B cell (primary cell): ENCODE data around the gene MXRA8. TPM values are rescaled to one million over a fixed set of nuclear protein-coding genes. Genes with fewer than 3 reads are reported as not detected.

ENCODE experiments used
- ATAC-seq: fragments of 200-7000 bp; cut with Tn5 transposase; one replicate; pipeline ENCODE4 v1.10.0; 2021; ENCODE audit warnings: low read depth, mild to moderate bottlenecking, moderate number of reproducible peaks, moderate library complexity
- CTCF ChIA-PET: fragments of 350-600 bp; sonication (Branson Sonifier 250); formaldehyde crosslinking; loops from one replicate; lab custom pipeline; 2021; ENCODE audit warnings: antibody characterized with exemption, inconsistent platforms; lab: Charles Lee
- POLR2A ChIA-PET: fragments of 350-600 bp; sonication (Branson Sonifier 250); formaldehyde crosslinking; loops from one replicate; lab custom pipeline; 2021; ENCODE audit warnings: antibody characterized with exemption; lab: Charles Lee
- DNase-seq: peaks from one replicate; pipeline ENCODE4 v3.0.0; 2013
- H2AFZ ChIP-seq: 2 replicates; pipeline ENCODE4 v1.6.1; 2012; ENCODE audit warnings: mild to moderate bottlenecking, low read depth, low read length; ENCODE audit not compliant: insufficient read depth, poor library complexity, severe bottlenecking
- H3K27ac ChIP-seq, 2 donors: 1 replicate in 1 of 2; 2 replicates in 1 of 2; pipeline ENCODE4 v1.5.1; 2012 to 2013; ENCODE audit warnings: low read length in 2 of 2, mild to moderate bottlenecking in 2 of 2, moderate library complexity in 1 of 2
- H3K27me3 ChIP-seq, 4 experiments: fragments of 200-600 bp in 1 of 4; sonication (generic) in 1 of 4; replicated peaks in 1 of 4; 1 replicate in 2 of 4; 2 replicates in 2 of 4; pipeline versions ENCODE4 v1.6.1 to v1.7.0; 2013 to 2016; ENCODE audit warnings: low read length in 3 of 4, mild to moderate bottlenecking in 2 of 4, mixed read lengths in 1 of 4, moderate library complexity in 1 of 4; ENCODE audit not compliant: insufficient read depth in 4 of 4, control insufficient read depth in 3 of 4; ENCODE audit errors: control extremely low read depth in 1 of 4
- H3K36me3 ChIP-seq, 2 experiments: replicated peaks in 1 of 2; 1 replicate in 1 of 2; 2 replicates in 1 of 2; pipeline versions ENCODE4 v1.6.1 to v1.7.1; 2013; ENCODE audit warnings: low read length in 1 of 2; ENCODE audit not compliant: insufficient read depth in 2 of 2, control insufficient read depth in 1 of 2; ENCODE audit errors: control extremely low read depth in 1 of 2, extremely low read depth in 1 of 2
- H3K4me1 ChIP-seq, 2 donors: fragments of 200-600 bp in 1 of 2; sonication (generic) in 1 of 2; 1 replicate in 1 of 2; 2 replicates in 1 of 2; pipeline versions ENCODE4 v1.5.1 to v1.6.1; 2013 to 2017; ENCODE audit warnings: low read length in 2 of 2; ENCODE audit not compliant: control insufficient read depth in 2 of 2, insufficient read depth in 2 of 2
- H3K4me2 ChIP-seq: replicated peaks from 2 replicates; pipeline ENCODE3; 2012; ENCODE audit warnings: mild to moderate bottlenecking, low read depth, low read length; ENCODE audit not compliant: poor library complexity, severe bottlenecking
- H3K4me3 ChIP-seq, 5 experiments: fragments of 200-600 bp in 1 of 5; sonication (generic) in 1 of 5; 1 replicate in 3 of 5; 2 replicates in 2 of 5; pipeline versions ENCODE4 v1.5.1 to v1.7.0; 2011 to 2016; ENCODE audit warnings: low read length in 4 of 5, mild to moderate bottlenecking in 4 of 5, low read depth in 2 of 5, control low read depth in 1 of 5, moderate library complexity in 1 of 5; ENCODE audit not compliant: insufficient read depth in 1 of 5; ENCODE audit errors: control extremely low read depth in 1 of 5, extremely low read depth in 1 of 5
- H3K79me2 ChIP-seq: fragments of 200-600 bp; sonication (generic); one replicate; pipeline ENCODE4 v1.6.0; 2016; ENCODE audit warnings: low read length; ENCODE audit not compliant: control insufficient read depth, insufficient read depth
- H3K9ac ChIP-seq: fragments of 200-600 bp; sonication (generic); 2 replicates; pipeline ENCODE4 v1.6.1; 2017; ENCODE audit warnings: mild to moderate bottlenecking, low read length, moderate library complexity
- H3K9me3 ChIP-seq, 3 donors: one replicate each; pipeline versions ENCODE4 v1.6.1 to v1.7.1; 2013; ENCODE audit warnings: low read length in 2 of 3; ENCODE audit not compliant: control insufficient read depth in 2 of 3, insufficient read depth in 1 of 3; ENCODE audit errors: control extremely low read depth in 1 of 3
- H4K20me1 ChIP-seq: 2 replicates; pipeline ENCODE4 v1.6.0; 2012; ENCODE audit warnings: mild to moderate bottlenecking, low read length; ENCODE audit not compliant: insufficient read depth, control insufficient read depth, poor library complexity, severe bottlenecking
- H3K27ac Mint-ChIP-seq: one replicate; pipeline ENCODE4 v1.8.0; 2021; ENCODE audit warnings: mixed read lengths
- H3K27me3 Mint-ChIP-seq: one replicate; pipeline ENCODE4 v1.8.0; 2021; ENCODE audit warnings: mixed read lengths
- H3K4me1 Mint-ChIP-seq: one replicate; pipeline ENCODE4 v1.8.0; 2021; ENCODE audit warnings: mixed read lengths
- H3K4me3 Mint-ChIP-seq: one replicate; pipeline ENCODE4 v1.8.0; 2021; ENCODE audit warnings: mixed read lengths
- H3K9me3 Mint-ChIP-seq: one replicate; pipeline ENCODE4 v1.8.0; 2022; ENCODE audit warnings: mixed read lengths; ENCODE audit not compliant: insufficient read depth
- CTCF ChIP-seq: fragments of 200-600 bp; IDR thresholded peaks from one replicate; pipeline ENCODE4 v1.8.0; 2022; ENCODE audit warnings: antibody characterized with exemption, mild to moderate bottlenecking
- EZH2 ChIP-seq: IDR thresholded peaks from 2 replicates; pipeline ENCODE4 v1.6.1; 2012; ENCODE audit warnings: borderline replicate concordance, low read depth, mild to moderate bottlenecking, moderate library complexity, low read length; ENCODE audit not compliant: insufficient read depth, poor library complexity, severe bottlenecking
- WGBS: methylation state at CpG from one replicate; pipeline ENCODE4 v1.1.5; 2013; ENCODE audit warnings: missing lambda C conversion rate; ENCODE audit not compliant: insufficient coverage; 5-methylcytosine and 5-hydroxymethylcytosine counted together
- intact Hi-C: fragments of 100-400 bp; cut with micrococcal nuclease; formaldehyde crosslinking; loops from one replicate; pipeline ENCODE4 v1.10.0; 2022
- polyA plus RNA-seq: library from polyadenylated mRNA; depleted of rRNA; stranded (reverse); fragments of >200 nt; gene quantifications from 2 replicates; pipeline ENCODE4 v1.2.3, GENCODE V29; 2012
- total RNA-seq, 2 donors: library from RNA; stranded (reverse); fragments of 120-200 nt in 1 of 2; gene quantifications; 1 replicate in 1 of 2; 2 replicates in 1 of 2; pipeline versions ENCODE4 v1.2.3 to v1.2.4, GENCODE V29; 2013 to 2022

Gene MXRA8
- total and polyA plus RNA-seq, 2 donors (not counting 1 experiment from before 2014, with no cell fraction given): 0.10 TPM; not detected in 1

DNA sequence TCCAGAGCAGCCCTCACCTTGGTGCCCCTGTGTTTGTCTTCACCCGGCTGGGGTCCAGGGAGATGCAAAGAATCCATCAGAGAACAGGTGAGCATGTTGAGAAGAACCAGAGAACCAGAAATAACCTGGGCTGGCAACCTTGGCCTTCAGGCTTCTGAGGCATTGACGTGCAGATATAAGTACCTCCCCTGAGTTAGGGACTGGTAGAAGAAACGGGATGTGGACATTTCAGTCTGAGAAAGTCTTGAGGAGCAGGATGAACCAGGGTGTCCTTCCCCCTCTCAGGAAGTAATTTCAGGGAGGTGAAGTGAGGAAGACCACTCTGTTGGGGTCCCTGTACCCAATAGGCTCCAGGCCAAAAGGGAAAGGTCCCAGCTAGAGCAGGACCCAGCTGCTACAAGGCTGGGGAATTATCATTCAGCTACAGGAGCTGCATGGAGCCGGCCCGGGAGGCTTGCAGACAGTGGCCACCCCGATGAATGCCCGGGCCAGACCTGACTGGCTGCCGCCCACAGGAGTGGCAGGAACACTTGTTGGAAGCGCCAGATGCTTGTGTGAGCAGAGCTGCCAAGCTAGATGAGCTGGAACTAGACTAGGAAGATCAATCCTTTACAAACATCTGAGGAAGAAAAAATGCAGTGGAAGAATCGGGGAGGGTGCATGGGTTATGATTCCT, 18.3 kb upstream of the MXRA8 start:
- CTCF ChIA-PET: interaction anchor here (1.0 to 2.0 kb wide), 2 partner anchors 23 to 72 kb away, joined by 4 to 7 read pairs; no protein-coding TSS in a partner anchor

More for the DNA sequence above, 18.3 kb upstream of the MXRA8 start:
- ATAC-seq: no peak
- Histone ChIP-seq H3K9ac (no peak overlapping the region), H3K36me3 (peaks cover 0 to 10% of the 10 kb centered on the region in 2 experiments), H3K79me2 (peaks cover 27% of the 10 kb centered on the region), H3K9me3 (peaks cover 0 to 3% (median 0%) of the 10 kb centered on the region in 3 donors), H4K20me1 (peaks cover 21% of the 10 kb centered on the region), H2AFZ (peak overlapping the region; percentile 81), H3K4me1 (peaks cover 16 to 31% of the 10 kb centered on the region in 2 donors), H3K27ac (no peak overlapping the region), H3K4me3 (no peak overlapping the region), H3K27me3 (no peaks in the 10 kb centered on the region), H3K4me2 (no peak overlapping the region)
- DNase-seq: no peak
- Mint-ChIP-seq H3K27me3 (no peaks in the 10 kb centered on the region), H3K27ac (peak overlapping the region; percentile 65), H3K4me1 (peaks cover 11% of the 10 kb centered on the region), H3K4me3 (peak overlapping the region; percentile 34), H3K9me3 (no peaks in the 10 kb centered on the region)
- TF ChIP-seq CTCF (no peak), EZH2 (no peak)
- intact Hi-C loops: no loop called here
- POLR2A ChIA-PET: interaction anchor here (0.6 to 1.5 kb wide), 4 partner anchors 22 to 252 kb away, joined by 3 to 8 read pairs (median 4); partner anchors contain the start of genes CCNL2 and UBE2J2
- WGBS: 97% methylated on average over 8 of the region's 10 CpGs
